GM21528 (cell line): Measurements from ENCODE around the gene FGGY.

ENCODE experiments used
- ATAC-seq: cut with Tn5 transposase; IDR thresholded peaks from one replicate; pipeline ENCODE4 v1.9.1; 2021; ENCODE audit warnings: mild to moderate bottlenecking, moderate library complexity; ENCODE audit not compliant: unreplicated experiment, low FRiP score

The FGGY gene

GRCh38 chr1:59314776-59315528 lies 18.1 kb downstream of the FGGY start:
- no peak for ATAC-seq

- ATAC-seq = no peak
Measured at GRCh38 chr1:59315529-59316463, 18.9 kb downstream of the FGGY start.

GRCh38 chr1:59316497-59317128 lies 19.7 kb downstream of the FGGY start:
- peak; percentile 69 for ATAC-seq

- ATAC-seq = no peak
Measured at GRCh38 chr1:59317343-59317742, 20.4 kb downstream of the FGGY start.

GRCh38 chr1:59317780-59318179 lies 20.9 kb downstream of the FGGY start:
- no peak for ATAC-seq

GRCh38 chr1:59318271-59318860 lies 21.5 kb downstream of the FGGY start:
- no peak for ATAC-seq

GRCh38 chr1:59322394-59322793 lies 25.5 kb downstream of the FGGY start:
- no peak for ATAC-seq

GRCh38 chr1:59322814-59323213 lies 25.9 kb downstream of the FGGY start:
- no peak for ATAC-seq

GRCh38 chr1:59323879-59324278 lies 27.0 kb downstream of the FGGY start:
- ATAC-seq = no peak

GRCh38 chr1:59328353-59328752 lies 31.5 kb downstream of the FGGY start:
- no peak for ATAC-seq

GRCh38 chr1:59329412-59330053 lies 32.6 kb downstream of the FGGY start:
- no peak for ATAC-seq

- no peak for ATAC-seq
Measured at GRCh38 chr1:59331686-59332620, 35.1 kb downstream of the FGGY start.

GRCh38 chr1:59332983-59333382 lies 36.1 kb downstream of the FGGY start:
- no peak for ATAC-seq

- no peak for ATAC-seq
Measured at GRCh38 chr1:59333626-59334277, 36.9 kb downstream of the FGGY start.

GRCh38 chr1:59340411-59341307 lies 43.8 kb downstream of the FGGY start:
- peak; percentile 79 for ATAC-seq

- ATAC-seq = no peak
Measured at GRCh38 chr1:59342801-59343575, 46.1 kb downstream of the FGGY start.

GRCh38 chr1:59343576-59343840 lies 46.6 kb downstream of the FGGY start:
- ATAC-seq = no peak
